Cardiac muscle cell (in vitro differentiated cells and primary cell): Measurements from ENCODE around the gene IFT52. TPM values are rescaled to one million over a fixed set of nuclear protein-coding genes. Genes with fewer than 3 reads are reported as not detected.
"Not testable (repeated sequence)": the region's sequence is repeated elsewhere in the genome, so short reads cannot be mapped to it uniquely, and the experiment has no call there.

Experiments
- DNase-seq, 2 donors: peaks; one replicate each; pipeline versions ENCODE4 v3.0.0 to v3.0.0-alpha.2; 2010 to 2017; ENCODE audit warnings: low read depth in 1 of 2, low spot score in 1 of 2
- H3K27ac ChIP-seq: fragments of 200-600 bp; sonication (generic); 2 replicates; pipeline ENCODE4 v1.5.1; 2016
- H3K27me3 ChIP-seq: fragments of 200-600 bp; sonication (generic); 2 replicates; pipeline ENCODE4 v1.6.0; 2016; ENCODE audit warnings: control low read depth
- H3K36me3 ChIP-seq: fragments of 200-600 bp; sonication (generic); 2 replicates; pipeline ENCODE4 v1.5.1; 2016; ENCODE audit warnings: control low read depth
- H3K4me1 ChIP-seq: fragments of 200-600 bp; sonication (generic); 2 replicates; pipeline ENCODE4 v1.8.1; 2017; ENCODE audit warnings: low read depth, mild to moderate bottlenecking, mixed run types
- H3K4me3 ChIP-seq: fragments of 200-600 bp; sonication (generic); 2 replicates; pipeline ENCODE4 v1.5.1; 2016; ENCODE audit warnings: mild to moderate bottlenecking
- H3K9me3 ChIP-seq: fragments of 200-600 bp; sonication (generic); 2 replicates; pipeline ENCODE4 v1.5.1; 2017; ENCODE audit warnings: low read depth, mild to moderate bottlenecking, control low read depth
- CTCF ChIP-seq: IDR thresholded peaks from 2 replicates; pipeline ENCODE4 v1.5.1; 2012; ENCODE audit warnings: low read depth, mild to moderate bottlenecking, low read length
- polyA plus RNA-seq: library from polyadenylated mRNA; unstranded; fragments of >200 nt; fragmentation: Nextera tagmentation; extraction: Ambion mirVana; gene quantifications from 2 replicates; pipeline ENCODE4 v1.2.1, GENCODE V29; 2016
- total RNA-seq: library from RNA; depleted of rRNA; stranded (reverse); fragments of >200 nt; gene quantifications from 2 replicates; pipeline ENCODE4 v1.2.3, GENCODE V29; 2016

IFT52 gene
- total and polyA plus RNA-seq, 2 experiments from 2014 or later, result 20.6 to 26.4 TPM

GRCh38 chr20:43584448-43585136, 6.1 kb upstream of the IFT52 start:
- Histone ChIP-seq H3K9me3 (no peaks in the 10 kb centered on the region), H3K4me3 (no peak overlapping the region), H3K36me3 (no peaks in the 10 kb centered on the region), H3K4me1 (peaks cover 13% of the 10 kb centered on the region), H3K27me3 (no peaks in the 10 kb centered on the region), H3K27ac (peak overlapping the region; percentile 87)
- no peak for TF ChIP-seq CTCF
- peak; percentile 64 to 86 for DNase-seq

DNA sequence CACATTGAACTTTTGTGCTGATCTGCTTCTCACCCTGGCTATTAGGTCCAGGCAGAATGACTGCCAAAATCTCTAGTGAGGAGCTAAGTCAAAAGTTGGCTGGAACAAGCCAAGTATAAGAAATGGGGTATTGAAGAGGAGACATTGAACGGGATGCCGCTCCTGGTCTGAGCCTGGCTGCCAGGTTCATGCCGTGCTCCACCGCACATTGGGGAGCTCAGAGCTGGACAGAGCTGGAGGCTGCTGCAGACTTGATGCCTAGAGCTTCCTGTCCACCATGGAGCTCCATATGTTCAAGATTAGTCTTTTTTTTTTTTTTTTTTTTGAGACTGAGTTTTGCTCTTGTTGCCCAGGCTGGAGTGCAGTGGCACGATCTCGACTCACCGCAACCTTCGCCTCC, 4.1 kb upstream of the IFT52 start:
- Histone ChIP-seq H3K4me1 (peaks cover 23% of the 10 kb centered on the region), H3K27ac (no peak overlapping the region), H3K36me3 (no peaks in the 10 kb centered on the region), H3K9me3 (no peaks in the 10 kb centered on the region), H3K4me3 (no peak overlapping the region), H3K27me3 (no peaks in the 10 kb centered on the region)
- TF ChIP-seq CTCF, result no peak
- DNase-seq, result no peak

- not testable (repeated sequence) for H3K9me3 ChIP-seq, H3K36me3 ChIP-seq, H3K27me3 ChIP-seq, DNase-seq, H3K27ac ChIP-seq, H3K4me3 ChIP-seq
- H3K4me1 ChIP-seq, result peaks cover 23% of the 10 kb centered on the region
Observed at GRCh38 chr20:43588526-43588925, 2.2 kb upstream of the IFT52 start.

DNA sequence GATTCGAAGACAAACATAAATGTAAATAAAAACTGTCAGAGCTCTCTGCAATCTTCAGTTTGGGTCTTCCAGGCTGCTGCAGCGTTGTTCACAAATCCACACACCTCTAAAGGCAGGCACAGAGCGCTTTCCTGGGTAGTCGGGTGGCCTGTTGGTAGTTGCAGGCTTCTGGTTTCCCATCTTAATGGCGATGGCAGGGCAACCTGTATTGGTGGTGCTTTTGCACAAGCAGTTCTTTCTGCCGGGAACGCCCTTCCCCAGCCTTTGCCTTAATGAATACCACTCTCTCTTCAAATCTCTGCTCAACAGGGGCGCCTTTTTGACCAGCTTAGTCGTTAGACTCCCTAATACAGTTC, 723 bp upstream of the IFT52 start:
- DNase-seq, result peak in 1 of 2 donors; percentile 34
- Histone ChIP-seq H3K36me3 (peaks cover 4% of the 10 kb centered on the region), H3K9me3 (no peaks in the 10 kb centered on the region), H3K4me3 (peak overlapping the region; percentile 63), H3K27ac (peak overlapping the region; percentile 93), H3K27me3 (no peaks in the 10 kb centered on the region), H3K4me1 (peaks cover 13% of the 10 kb centered on the region)
- TF ChIP-seq CTCF, result no peak

DNA sequence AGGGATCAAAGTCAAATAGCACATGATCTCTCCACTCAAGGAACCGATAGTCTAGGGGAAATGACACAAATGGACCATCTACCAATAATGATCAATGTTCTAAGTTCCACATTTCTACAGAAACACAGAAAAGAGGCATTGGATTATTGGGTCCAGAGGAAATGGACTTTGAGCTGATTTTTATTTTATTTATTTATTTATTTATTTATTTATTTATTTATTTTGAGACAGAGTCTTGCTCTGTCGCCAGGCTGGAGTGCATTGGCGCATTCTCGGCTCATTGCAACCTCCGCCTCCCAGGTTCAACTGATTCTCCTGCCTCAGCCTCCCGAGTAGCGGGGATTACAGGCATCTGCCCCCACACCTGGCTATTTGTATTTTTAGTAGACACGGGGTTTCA, 11.2 kb downstream of the IFT52 start:
- peaks cover 35% of the 10 kb centered on the region for H3K36me3 ChIP-seq
- DNase-seq, H3K27ac ChIP-seq, H3K27me3 ChIP-seq, H3K4me3 ChIP-seq, H3K4me1 ChIP-seq, H3K9me3 ChIP-seq: not testable (repeated sequence)

DNA sequence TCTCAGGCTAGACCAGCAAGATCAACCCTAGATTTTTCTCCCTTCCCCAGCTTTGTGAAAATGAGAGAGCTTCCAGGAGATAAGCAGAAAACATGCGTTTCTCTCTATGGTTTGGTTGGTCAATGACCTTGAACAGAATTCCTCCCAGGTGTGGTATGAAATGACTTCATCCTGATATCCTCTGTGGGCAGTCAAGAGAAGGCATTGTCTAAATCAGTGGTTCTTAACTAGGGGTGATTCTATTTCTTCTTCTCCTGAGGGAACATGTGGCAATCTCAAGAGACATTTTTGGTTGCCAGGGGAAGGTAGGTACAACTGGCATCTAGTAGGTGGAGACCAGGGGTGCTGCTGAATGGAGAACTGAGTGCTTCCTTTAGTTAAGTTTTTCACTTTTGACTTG, 12.4 kb downstream of the IFT52 start:
- no peaks in the 10 kb centered on the region for H3K27me3 ChIP-seq
- DNase-seq, result no peak
- no peaks in the 10 kb centered on the region for H3K4me1 ChIP-seq
- peaks cover 32% of the 10 kb centered on the region for H3K36me3 ChIP-seq
- no peak overlapping the region for H3K27ac ChIP-seq
- no peak for TF ChIP-seq CTCF
- no peaks in the 10 kb centered on the region for H3K9me3 ChIP-seq
- H3K4me3 ChIP-seq, result no peak overlapping the region
